AML-193 (cell line): ENCODE measurements around the gene SLC26A8.
"Not testable (repeated sequence)": the region's sequence is repeated elsewhere in the genome, so short reads cannot be mapped to it uniquely, and the experiment has no call there.

Source experiments
- DNase-seq, 2 experiments: peaks; one replicate each; lab custom pipeline; 2025; lab: John Stamatoyannopoulos, UW

SLC26A8 gene

DNA sequence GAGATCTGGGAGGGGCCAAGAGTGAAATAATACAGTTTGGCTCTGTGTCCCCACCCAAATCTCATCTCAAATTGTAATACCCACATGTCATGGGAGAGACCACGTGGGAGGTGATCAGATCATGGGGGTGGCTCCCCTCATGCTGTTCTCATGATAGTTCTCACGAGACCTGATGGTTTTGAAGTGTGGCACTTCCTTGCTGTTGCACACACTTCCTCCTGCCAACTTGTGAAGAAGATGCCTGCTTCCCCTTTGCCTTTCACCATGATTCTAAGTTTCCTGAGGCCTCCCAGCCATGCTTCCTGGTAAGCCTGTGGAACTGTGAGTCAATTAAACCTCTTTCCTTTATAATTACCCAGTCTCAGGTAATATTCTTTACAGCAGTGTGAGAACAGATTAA is 114.9 kb downstream of the SLC26A8 start:
- DNase-seq, result not testable (repeated sequence)

DNA sequence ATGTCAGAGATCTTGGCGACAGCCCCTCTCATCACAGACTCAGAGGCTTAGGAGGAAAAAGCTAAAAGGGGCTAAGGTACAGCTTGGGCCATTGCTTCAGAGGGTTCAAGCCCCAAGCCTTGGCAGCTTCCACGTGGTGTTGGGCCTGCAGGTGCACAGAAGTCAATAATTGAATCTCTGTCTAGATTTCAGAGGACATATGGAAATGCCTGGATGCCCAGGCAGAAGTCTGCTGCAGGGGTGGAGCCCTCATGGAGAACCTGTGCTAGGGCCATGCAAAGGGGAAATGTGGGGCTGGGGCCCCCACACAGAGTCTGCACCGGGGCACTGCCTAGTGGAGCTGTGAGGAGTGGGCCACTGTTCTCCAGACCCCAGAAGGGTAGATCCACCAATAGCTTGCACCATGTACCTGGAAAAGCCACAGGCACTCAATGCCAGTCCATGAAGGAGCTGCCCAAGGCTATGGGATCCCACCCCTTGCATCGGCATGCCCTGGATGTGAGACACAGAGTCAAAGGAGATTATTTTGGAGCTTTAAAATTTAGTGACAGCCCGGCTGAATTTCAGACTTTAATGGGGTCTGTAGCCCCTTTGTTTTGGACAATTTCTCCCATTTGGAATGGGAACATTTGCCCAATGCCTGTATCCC is 115.6 kb downstream of the SLC26A8 start:
- DNase-seq, result not testable (repeated sequence)

DNA sequence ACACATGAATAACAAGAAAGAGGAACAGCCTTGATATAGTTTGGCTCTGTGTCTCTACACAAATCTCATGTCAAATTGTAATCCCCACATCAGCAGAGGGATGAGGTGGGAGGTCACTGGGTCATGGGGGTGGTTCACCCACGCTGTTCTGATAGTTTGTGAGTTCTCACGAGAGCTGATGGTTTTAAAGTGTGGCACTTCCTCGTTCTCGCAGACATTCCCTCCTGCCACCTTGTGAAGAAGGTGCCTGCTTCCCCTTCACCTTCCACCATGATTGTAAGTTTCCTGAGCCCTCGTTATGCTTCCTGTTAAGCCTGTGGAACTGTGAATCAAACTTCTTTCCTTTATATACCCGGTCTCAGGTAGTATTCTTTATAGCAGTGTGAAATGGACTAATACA is 116.7 kb downstream of the SLC26A8 start:
- DNase-seq, result no peak

DNA sequence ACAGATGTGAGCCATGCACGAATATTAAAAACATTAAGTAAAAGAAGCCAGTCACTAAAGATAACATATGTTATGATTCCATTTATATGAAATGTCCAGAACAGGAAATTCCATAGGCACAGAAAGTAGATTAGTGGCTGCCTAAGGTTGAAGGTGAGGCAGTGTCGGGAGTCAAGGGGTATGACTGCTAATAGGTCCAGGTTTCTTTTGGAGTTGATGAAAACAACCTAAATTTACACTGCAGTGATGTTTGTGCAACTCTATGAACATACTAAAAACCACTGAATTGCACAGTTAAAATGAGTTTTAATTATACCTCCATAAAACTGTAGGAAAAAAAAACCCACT is 118.0 kb downstream of the SLC26A8 start:
- no peak for DNase-seq

DNA sequence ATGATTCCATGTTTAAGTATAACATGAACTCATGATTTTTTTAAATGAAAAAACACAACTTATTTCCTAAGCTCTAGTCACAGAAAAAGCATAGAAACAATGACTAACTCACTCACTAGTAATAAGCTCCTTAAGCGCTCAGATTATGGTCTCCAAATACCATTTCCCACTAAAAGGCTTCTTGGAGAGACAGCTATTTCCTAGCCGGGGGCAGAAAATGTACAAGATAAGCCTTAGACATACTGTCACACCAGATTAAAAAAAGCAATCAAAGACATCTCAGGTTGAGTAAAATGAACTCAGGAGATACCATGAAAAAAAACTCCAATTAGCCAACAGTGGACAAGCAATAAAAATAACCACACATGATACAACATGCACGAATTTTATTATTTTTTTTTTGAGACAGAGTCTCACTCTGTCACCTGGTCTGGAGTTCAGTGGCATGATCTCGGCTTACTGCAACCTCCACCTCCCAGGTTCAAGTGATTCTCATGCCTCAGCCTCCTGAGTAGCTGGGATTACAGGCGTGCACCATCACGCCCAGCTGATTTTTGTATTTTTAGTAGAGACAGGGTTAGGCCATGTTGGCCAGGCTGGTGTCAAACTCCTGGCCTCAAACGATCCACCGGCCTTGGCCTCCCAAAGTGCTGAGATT is 118.5 kb downstream of the SLC26A8 start:
- DNase-seq, result no peak

DNA sequence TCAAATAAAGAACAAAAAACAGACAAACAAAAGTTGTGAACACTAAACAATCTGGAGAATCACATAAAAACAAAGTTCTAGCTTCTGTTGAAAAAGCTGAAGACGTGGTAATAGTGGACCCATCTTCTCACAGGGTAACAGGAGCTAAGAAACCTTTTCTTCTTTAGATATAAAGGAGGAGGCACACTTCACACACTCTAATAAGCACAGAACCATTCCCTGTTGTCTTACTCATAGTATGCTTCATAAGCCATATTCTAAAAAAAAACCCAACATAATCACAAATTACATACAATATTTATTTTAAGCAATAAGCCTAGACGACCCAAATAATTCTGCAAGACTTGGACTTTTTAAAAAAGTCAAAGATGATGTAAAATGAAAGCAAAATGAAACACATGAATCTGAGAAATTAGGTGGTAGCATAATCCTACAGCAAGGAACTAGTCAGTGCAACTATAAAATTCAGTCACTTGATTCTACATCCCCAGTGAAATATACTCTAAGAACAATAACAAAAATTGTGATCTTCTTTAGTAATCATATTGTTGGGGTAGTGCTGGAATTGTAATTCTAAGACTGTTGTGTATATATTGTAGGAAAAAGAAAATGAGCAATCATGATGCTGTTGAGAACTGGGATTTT is 119.2 kb downstream of the SLC26A8 start:
- no peak for DNase-seq

DNA sequence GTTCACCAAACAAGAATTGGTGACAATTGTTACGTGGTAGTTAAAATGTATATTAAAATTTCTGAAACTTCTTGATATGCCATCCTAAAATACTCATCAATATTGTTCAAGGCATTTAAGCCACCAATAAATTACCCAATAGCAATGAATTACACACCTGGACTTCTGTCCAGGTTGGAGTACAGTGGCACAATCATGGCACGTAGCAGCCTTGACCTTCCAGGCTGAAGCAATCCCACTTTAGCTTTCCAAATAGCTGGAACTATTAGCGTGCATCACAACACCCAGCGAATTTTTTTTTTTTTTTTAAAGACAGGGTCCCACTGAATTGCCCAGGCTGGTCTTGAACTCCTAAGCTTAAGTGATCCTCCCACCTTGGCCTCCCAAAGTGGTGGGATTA is 120.8 kb downstream of the SLC26A8 start:
- no peak for DNase-seq

DNA sequence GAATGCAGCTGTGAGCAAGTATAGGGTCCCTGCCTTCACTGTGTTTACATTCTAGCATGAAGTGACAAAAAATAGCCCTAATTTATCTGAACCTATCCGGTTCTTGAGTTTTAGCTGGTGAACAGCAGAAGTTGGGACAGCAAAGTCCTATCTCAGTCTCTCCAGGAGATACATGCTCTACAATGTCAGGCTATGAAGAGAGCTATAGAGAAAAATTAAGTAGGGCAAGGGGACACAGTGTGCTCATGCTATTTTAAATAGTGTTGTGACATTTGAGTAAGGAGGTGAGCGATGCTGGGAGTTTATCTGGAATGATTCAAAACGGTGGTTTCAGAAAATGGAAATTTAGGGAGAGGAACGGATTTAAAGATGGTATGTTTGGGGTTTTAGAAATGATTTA is 124.0 kb downstream of the SLC26A8 start:
- DNase-seq, result no peak

DNA sequence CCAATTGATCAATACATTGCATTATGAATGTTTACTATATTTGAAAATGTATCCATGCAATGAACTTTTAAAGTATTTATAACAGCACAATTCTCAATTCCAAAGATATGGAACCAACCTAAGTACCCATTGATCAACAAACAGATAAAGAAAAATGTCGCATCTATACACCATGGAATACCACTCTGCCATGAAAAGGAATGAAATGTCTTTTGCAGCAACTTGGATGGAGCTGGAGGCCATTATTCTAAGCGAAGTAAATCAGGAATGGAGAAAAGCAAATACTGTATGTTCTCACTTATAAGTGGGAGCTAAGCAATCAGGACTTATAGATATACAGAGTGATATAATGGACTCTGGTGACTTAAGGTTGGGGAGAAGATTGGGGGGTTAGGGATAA is 126.4 kb downstream of the SLC26A8 start:
- no peak for DNase-seq

DNA sequence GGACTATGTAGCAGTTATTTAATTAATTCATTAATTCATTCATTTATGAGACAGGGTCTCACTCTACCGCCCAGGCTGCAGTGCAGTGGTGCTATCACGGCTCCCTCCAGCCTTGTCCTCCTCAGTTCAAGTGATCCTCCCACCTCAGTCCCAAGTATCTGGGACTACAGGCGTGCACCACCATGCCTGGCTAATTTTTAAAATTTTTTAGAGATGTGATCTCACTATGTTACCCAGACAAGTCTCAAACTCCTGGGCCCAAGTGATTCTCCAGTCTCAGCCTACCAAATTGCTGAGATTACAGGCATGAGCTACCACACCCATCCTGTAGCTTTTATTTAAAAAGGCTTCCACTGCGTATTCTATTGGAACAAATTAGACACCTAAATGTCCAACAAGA is 127.0 kb downstream of the SLC26A8 start:
- no peak for DNase-seq

DNA sequence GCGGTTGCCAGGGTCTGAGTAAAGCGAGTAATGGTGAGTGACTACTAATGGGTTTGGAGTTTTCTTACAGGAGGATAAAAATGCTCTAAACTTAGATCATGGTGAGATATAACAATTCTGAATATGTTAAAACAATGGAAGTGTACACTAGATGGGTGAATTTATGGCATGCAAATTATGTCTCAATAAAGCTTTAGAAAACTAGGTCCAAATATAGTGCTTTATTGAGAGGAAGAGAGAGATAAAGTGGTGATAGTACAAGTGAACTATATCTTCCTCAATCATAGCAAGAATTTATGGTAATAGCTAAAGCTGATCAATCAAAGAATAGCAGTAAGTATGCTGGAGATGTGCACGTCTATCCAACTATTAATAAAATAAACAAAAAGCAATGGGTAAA is 127.4 kb downstream of the SLC26A8 start:
- no peak for DNase-seq

DNA sequence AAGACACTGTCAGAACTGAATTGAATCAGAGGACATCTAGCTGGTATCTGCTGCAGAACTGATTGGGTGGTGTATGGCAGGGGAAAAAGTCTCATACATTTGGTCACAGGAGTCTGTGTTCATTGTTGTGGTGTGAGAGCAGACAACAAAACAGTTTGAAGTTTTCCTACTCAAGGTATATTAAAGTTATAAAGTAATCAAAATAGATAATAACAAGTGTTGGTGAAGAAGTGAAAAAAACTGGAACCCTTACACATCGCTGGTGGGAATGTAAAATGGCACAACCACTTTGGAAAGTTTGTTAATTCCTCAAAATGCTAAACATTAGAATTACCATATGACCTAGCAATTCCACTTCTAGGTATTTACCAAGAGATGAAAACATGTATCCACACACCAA is 128.2 kb downstream of the SLC26A8 start:
- no peak for DNase-seq

DNA sequence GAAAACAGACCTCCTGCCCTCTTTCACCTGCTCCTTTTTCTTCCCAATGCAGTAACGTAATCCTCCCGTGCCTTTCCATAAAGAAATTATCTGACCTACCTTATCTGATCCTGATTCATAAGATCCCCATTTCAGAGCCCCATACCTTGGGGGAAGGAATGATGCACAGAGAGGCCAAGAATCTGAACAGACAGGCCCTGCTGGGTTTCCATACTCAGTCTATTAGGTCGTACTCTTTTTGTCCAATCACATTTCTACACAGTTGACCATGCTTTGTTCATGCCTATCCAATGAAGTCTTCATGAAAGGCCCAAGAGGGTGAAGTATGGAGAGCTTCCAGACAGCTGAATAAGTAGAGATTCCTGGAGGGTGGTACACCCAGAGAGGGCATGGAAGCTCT is 128.9 kb downstream of the SLC26A8 start:
- DNase-seq, result no peak

DNA sequence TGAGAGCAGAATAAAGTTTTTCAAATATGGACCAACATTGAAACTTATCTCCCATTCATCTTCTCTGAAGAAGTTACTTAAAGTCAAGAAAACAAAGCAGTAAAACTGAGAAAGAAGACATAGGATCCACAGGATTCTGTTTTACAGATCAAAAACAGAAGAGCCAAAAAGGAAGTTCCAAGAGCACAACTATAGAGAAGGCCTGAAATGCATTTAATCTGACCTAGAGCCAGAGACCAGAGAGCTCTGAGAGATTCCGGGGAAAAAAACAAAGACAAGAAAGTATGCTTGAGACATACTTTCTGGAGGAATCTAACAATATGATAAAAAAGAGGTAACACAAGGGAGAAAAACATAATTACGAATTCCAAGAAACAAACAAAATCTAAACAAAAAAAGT is 129.7 kb downstream of the SLC26A8 start:
- no peak for DNase-seq
